K562 (cell line): ENCODE measurements around the gene RIT2. TPM values are rescaled to one million over a fixed set of nuclear protein-coding genes. Genes with fewer than 3 reads are reported as not detected.

ENCODE experiments used
- ATAC-seq: fragments of 200-7000 bp; cut with Tn5 transposase; 3 replicates; pipeline ENCODE4 v1.9.1; 2020; ENCODE audit warnings: moderate library complexity
- BruUV-seq: library from RNA; stranded (reverse); fragments of 400-500 nt; replicated peaks from 2 replicates; lab custom pipeline; 2021; lab: Mats Ljungman, UMichigan
- CTCF ChIA-PET: fragments of 300-600 bp; formaldehyde crosslinking; extraction: SDS; loops from one replicate; lab custom pipeline; 2021; ENCODE audit warnings: low intra/inter-chr PET ratio; lab: Yijun Ruan, JAX
- POLR2A ChIA-PET: fragments of 300-600, 350-650 bp; sonication (Branson Sonifier 250); formaldehyde crosslinking; extraction: SDS; loops from one replicate; lab custom pipeline; 2021; ENCODE audit warnings: antibody characterized with exemption, inconsistent platforms; lab: Yijun Ruan, JAX
- DNase-seq, 4 experiments: peaks; one replicate each; pipeline versions ENCODE4 v3.0.0 to v3.0.0-alpha.2; 2011 to 2018; ENCODE audit warnings: low spot score in 3 of 4, mixed read lengths in 3 of 4; ENCODE audit errors: extremely low read depth in 1 of 4
- FAIRE-seq: peaks from 2 replicates; lab custom pipeline; 2011; peaks lifted over from hg19 to GRCh38; lab: Jason Lieb, UNC
- H2AFZ ChIP-seq: 2 replicates; pipeline ENCODE4 v1.6.0; 2011; ENCODE audit warnings: low read depth, low read length, control low read depth, inconsistent platforms
- H3K27ac ChIP-seq: fragments of 200-600 bp; 3 replicates; pipeline ENCODE4 v1.8.0; 2011; ENCODE audit warnings: low read depth, mild to moderate bottlenecking, control low read depth, inconsistent platforms, low read length, moderate library complexity, mixed read lengths; ENCODE audit errors: extremely low read depth
- H3K27me3 ChIP-seq, 2 experiments: fragments of 300-600 bp in 1 of 2; 2 replicates in 1 of 2; 3 replicates in 1 of 2; pipeline versions ENCODE4 v1.6.0 to v1.8.0; 2011; ENCODE audit warnings: inconsistent platforms in 2 of 2, low read length in 2 of 2, mild to moderate bottlenecking in 1 of 2, mixed read lengths in 1 of 2, moderate library complexity in 1 of 2; ENCODE audit not compliant: control insufficient read depth in 2 of 2, insufficient read depth in 2 of 2
- H3K36me3 ChIP-seq: fragments of 300-600 bp; 3 replicates; pipeline ENCODE4 v1.8.0; 2011; ENCODE audit warnings: mild to moderate bottlenecking, low read length, inconsistent platforms; ENCODE audit not compliant: control insufficient read depth, insufficient read depth
- H3K4me1 ChIP-seq, 2 experiments: fragments of 200-600 bp in 1 of 2; replicated peaks in 1 of 2; 2 replicates in 1 of 2; 3 replicates in 1 of 2; pipeline versions ENCODE4 v1.5.1 to v1.8.0; 2011; ENCODE audit warnings: inconsistent platforms in 2 of 2, low read length in 2 of 2, mild to moderate bottlenecking in 1 of 2, mixed read lengths in 1 of 2, moderate library complexity in 1 of 2; ENCODE audit not compliant: control insufficient read depth in 2 of 2, insufficient read depth in 2 of 2
- H3K4me2 ChIP-seq: 2 replicates; pipeline ENCODE4 v1.6.1; 2011; ENCODE audit warnings: low read length, control low read depth, inconsistent platforms, mixed read lengths; ENCODE audit not compliant: insufficient read depth
- H3K4me3 ChIP-seq: fragments of 200-600 bp; sonication (generic), shearing (Covaris generic); 2 replicates; pipeline ENCODE4 v1.5.1; 2016; ENCODE audit warnings: control low read depth, inconsistent platforms
- H3K79me2 ChIP-seq: fragments of 200-600 bp; 3 replicates; pipeline ENCODE4 v1.8.0; 2011; ENCODE audit warnings: low read length, inconsistent platforms; ENCODE audit not compliant: control insufficient read depth, insufficient read depth
- H3K9ac ChIP-seq, 2 experiments: 2 replicates each; pipeline versions ENCODE4 v1.6.0 to v1.6.1; 2011; ENCODE audit warnings: low read depth in 2 of 2, low read length in 2 of 2, control low read depth in 1 of 2, inconsistent platforms in 1 of 2, mild to moderate bottlenecking in 1 of 2, mixed read lengths in 1 of 2; ENCODE audit not compliant: insufficient read depth in 1 of 2
- H3K9me1 ChIP-seq: one replicate; pipeline ENCODE4 v1.6.0; 2011; ENCODE audit warnings: inconsistent platforms, mild to moderate bottlenecking, low read length, moderate library complexity; ENCODE audit not compliant: control insufficient read depth, insufficient read depth
- H3K9me3 ChIP-seq: replicated peaks from 2 replicates; pipeline ENCODE4 v1.5.1; 2011; ENCODE audit warnings: low read depth, low read length, inconsistent platforms; ENCODE audit not compliant: control insufficient read depth, insufficient read depth
- H4K20me1 ChIP-seq: replicated peaks from 2 replicates; pipeline ENCODE4 v1.6.1; 2011; ENCODE audit warnings: low read length, inconsistent platforms, mixed read lengths; ENCODE audit not compliant: control insufficient read depth, insufficient read depth
- ELF1 ChIP-seq: fragments of 200-800 bp; sonication (Bioruptor generic); IDR thresholded peaks from 2 replicates; pipeline ENCODE4 v1.6.1; 2016; ENCODE audit warnings: missing genetic modification characterization, missing compliant biosample characterization
- GTF2A2 ChIP-seq: IDR thresholded peaks from 2 replicates; pipeline ENCODE4 v1.6.1; 2016; ENCODE audit warnings: mild to moderate bottlenecking, missing genetic modification characterization, missing compliant biosample characterization
- GTF2E2 ChIP-seq: fragments of 200-800 bp; sonication (Bioruptor generic); IDR thresholded peaks from 2 replicates; pipeline ENCODE4 v1.6.1; 2016; ENCODE audit warnings: missing genetic modification characterization, missing compliant biosample characterization
- HDAC3 ChIP-seq: fragments of 450-650 bp; IDR thresholded peaks from 2 replicates; pipeline ENCODE4 v1.6.1; 2018; ENCODE audit warnings: borderline replicate concordance, mild to moderate bottlenecking, moderate library complexity; ENCODE audit not compliant: partially characterized antibody
- JUNB ChIP-seq: fragments of 450-650 bp; formaldehyde crosslinking; conservative IDR thresholded peaks from 2 replicates; pipeline ENCODE4 v1.4.0; 2020; ENCODE audit warnings: mild to moderate bottlenecking
- KAT8 ChIP-seq: fragments of 450-650 bp; IDR thresholded peaks from 2 replicates; pipeline ENCODE4 v1.6.1; 2016; ENCODE audit warnings: low read depth, mild to moderate bottlenecking
- MCM2 ChIP-seq: fragments of 450-650 bp; IDR thresholded peaks from 2 replicates; pipeline ENCODE4 v1.6.1; 2017; ENCODE audit warnings: low read depth, mild to moderate bottlenecking
- PHB2 ChIP-seq: fragments of 450-650 bp; IDR thresholded peaks from 2 replicates; pipeline ENCODE4 v1.6.1; 2017; ENCODE audit warnings: low read depth
- PTTG1 ChIP-seq: fragments of 450-650 bp; IDR thresholded peaks from 2 replicates; pipeline ENCODE4 v1.6.1; 2016; ENCODE audit warnings: low read depth, mild to moderate bottlenecking, missing genetic modification characterization, missing compliant biosample characterization
- RBM39 ChIP-seq: fragments of 200-400 bp; formaldehyde crosslinking; optimal IDR thresholded peaks from 2 replicates; pipeline ENCODE3; 2018; ENCODE audit warnings: low read depth, low read length
- ZBTB7A ChIP-seq: IDR thresholded peaks from 2 replicates; pipeline ENCODE4 v1.6.1; 2011; ENCODE audit warnings: low read depth, mild to moderate bottlenecking, low read length, moderate library complexity, borderline replicate concordance; ENCODE audit not compliant: control insufficient read depth
- ZNF282 ChIP-seq: sonication (generic); formaldehyde crosslinking; IDR thresholded peaks from 2 replicates; pipeline ENCODE4 v1.8.1; 2023; ENCODE audit warnings: missing genetic modification reagents
- WGBS: fragments of 100-300 bp; shearing (Covaris generic); methylation state at CpG from one replicate; pipeline ENCODE4 v1.1.6; 2016; ENCODE audit warnings: low coverage, mixed read lengths; ENCODE audit not compliant: insufficient coverage; ENCODE audit errors: missing lambda C conversion rate; 5-methylcytosine and 5-hydroxymethylcytosine counted together
- in situ Hi-C: fragments of 300-500 bp; cut with MboI; formaldehyde crosslinking; loops from 4 replicates; pipeline ENCODE4 v1.15.0; 2018; ENCODE audit warnings: inconsistent platforms, mixed read lengths
- intact Hi-C: fragments of 100-400 bp; cut with micrococcal nuclease; formaldehyde crosslinking; loops from 2 replicates; pipeline ENCODE4 v1.14.2; 2022
- polyA plus RNA-seq, 8 experiments: library from polyadenylated mRNA; depleted of rRNA in 4 of 8; stranded (reverse) in 5 of 8; unstranded in 3 of 8; fragments of >200 nt; fragmentation: Nextera tagmentation in 2 of 8; fragmentation: Illumina TruSeq in 1 of 8; extraction: Ambion mirVana in 2 of 8; extraction: Trizol in 1 of 8; gene quantifications; 2 replicates each; pipeline versions ENCODE4 v1.2.1 to v1.2.3, GENCODE V29; 2011 to 2014; ENCODE audit warnings: inconsistent platforms in 1 of 8, missing spikeins in 1 of 8
- total RNA-seq, 7 experiments: library from RNA; depleted of rRNA in 6 of 7; stranded (reverse); fragments of >200 nt in 6 of 7; fragmentation: Illumina TruSeq in 2 of 7; extraction: Trizol in 2 of 7; gene quantifications; 2 replicates each; pipeline versions ENCODE4 v1.2.1 to v1.2.3, GENCODE V29; 2011 to 2021; ENCODE audit warnings: low replicate concordance in 1 of 7
- TF ChIP-seq, protein P1 (sequence below): sonication (generic); formaldehyde crosslinking; IDR thresholded peaks from 2 replicates; pipeline ENCODE4 v1.8.1; 2022; ENCODE audit warnings: missing genetic modification reagents
- TF ChIP-seq, protein P2 (sequence below): IDR thresholded peaks from 3 replicates; pipeline ENCODE4 v1.6.1; 2011; ENCODE audit warnings: borderline replicate concordance, mild to moderate bottlenecking; ENCODE audit not compliant: insufficient read length, insufficient read depth
- TF ChIP-seq, protein P3 (sequence below): fragments of 450-650 bp; IDR thresholded peaks from 2 replicates; pipeline ENCODE4 v1.6.1; 2017; ENCODE audit warnings: antibody characterized with exemption, mild to moderate bottlenecking
- TF ChIP-seq, protein P4 (sequence below): fragments of 450-650 bp; IDR thresholded peaks from 2 replicates; pipeline ENCODE4 v1.6.1; 2016; ENCODE audit warnings: borderline replicate concordance

RIT2 gene
- total and polyA plus RNA-seq, 9 of the 15 experiments (the other 6 are each of a cell fraction or from before 2014, with no cell fraction given) = not detected

DNA sequence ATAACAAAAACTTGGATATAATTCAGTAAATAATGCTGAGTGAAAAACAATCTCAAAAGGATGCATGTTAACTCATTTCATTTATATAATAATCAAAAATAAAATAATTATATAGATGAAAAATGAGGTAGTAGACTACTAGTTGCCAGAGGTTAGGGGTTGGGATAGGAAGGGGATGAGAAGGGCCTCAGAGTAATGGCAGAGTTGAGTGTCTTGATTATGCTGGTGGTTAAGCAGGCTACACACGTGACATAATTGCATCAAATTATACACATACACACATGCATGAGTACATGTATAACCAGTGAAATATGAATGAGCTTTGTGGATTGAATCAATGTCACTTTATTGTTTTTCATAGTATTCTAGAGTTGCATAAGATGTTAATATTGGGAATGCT lies 201.0 kb downstream of the RIT2 start:
- Histone ChIP-seq H4K20me1 (no peaks in the 10 kb centered on the region), H3K4me3 (no peak overlapping the region), H3K27me3 (no peaks in the 10 kb centered on the region), H3K9me3 (no peaks in the 10 kb centered on the region), H3K9me1 (no peaks in the 10 kb centered on the region), H3K27ac (no peak overlapping the region), H3K9ac (no peak overlapping the region), H3K36me3 (no peaks in the 10 kb centered on the region), H3K79me2 (no peaks in the 10 kb centered on the region), H3K4me2 (no peak overlapping the region), H2AFZ (no peak overlapping the region), H3K4me1 (no peaks in the 10 kb centered on the region)
- intact Hi-C loops = no loop called here
- ChIA-PET POLR2A (no interaction called here), CTCF (no interaction called here)
- WGBS = 0% methylated on average over 1 of the region's 1 CpG
- ATAC-seq (no peak), FAIRE-seq (no peak), DNase-seq (no peak)
- in situ Hi-C loops = no loop called here
- no TSS peak for BruUV-seq
- TF ChIP-seq, protein P1, sequence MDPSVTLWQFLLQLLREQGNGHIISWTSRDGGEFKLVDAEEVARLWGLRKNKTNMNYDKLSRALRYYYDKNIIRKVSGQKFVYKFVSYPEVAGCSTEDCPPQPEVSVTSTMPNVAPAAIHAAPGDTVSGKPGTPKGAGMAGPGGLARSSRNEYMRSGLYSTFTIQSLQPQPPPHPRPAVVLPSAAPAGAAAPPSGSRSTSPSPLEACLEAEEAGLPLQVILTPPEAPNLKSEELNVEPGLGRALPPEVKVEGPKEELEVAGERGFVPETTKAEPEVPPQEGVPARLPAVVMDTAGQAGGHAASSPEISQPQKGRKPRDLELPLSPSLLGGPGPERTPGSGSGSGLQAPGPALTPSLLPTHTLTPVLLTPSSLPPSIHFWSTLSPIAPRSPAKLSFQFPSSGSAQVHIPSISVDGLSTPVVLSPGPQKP (CRISPR knock-in tag) = no peak
- TF ChIP-seq KAT8 (no peak), ZNF282 (CRISPR knock-in tag) (no peak), MCM2 (no peak), GTF2A2 (no peak), HDAC3 (no peak), PHB2 (no peak), GTF2E2 (tag) (no peak), RBM39 (no peak), JUNB (CRISPR knock-in tag) (no peak), ZBTB7A (no peak), ELF1 (tag) (no peak), PTTG1 (no peak)
- TF ChIP-seq, protein P2, sequence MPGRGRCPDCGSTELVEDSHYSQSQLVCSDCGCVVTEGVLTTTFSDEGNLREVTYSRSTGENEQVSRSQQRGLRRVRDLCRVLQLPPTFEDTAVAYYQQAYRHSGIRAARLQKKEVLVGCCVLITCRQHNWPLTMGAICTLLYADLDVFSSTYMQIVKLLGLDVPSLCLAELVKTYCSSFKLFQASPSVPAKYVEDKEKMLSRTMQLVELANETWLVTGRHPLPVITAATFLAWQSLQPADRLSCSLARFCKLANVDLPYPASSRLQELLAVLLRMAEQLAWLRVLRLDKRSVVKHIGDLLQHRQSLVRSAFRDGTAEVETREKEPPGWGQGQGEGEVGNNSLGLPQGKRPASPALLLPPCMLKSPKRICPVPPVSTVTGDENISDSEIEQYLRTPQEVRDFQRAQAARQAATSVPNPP = no peak
- TF ChIP-seq, protein P3, sequence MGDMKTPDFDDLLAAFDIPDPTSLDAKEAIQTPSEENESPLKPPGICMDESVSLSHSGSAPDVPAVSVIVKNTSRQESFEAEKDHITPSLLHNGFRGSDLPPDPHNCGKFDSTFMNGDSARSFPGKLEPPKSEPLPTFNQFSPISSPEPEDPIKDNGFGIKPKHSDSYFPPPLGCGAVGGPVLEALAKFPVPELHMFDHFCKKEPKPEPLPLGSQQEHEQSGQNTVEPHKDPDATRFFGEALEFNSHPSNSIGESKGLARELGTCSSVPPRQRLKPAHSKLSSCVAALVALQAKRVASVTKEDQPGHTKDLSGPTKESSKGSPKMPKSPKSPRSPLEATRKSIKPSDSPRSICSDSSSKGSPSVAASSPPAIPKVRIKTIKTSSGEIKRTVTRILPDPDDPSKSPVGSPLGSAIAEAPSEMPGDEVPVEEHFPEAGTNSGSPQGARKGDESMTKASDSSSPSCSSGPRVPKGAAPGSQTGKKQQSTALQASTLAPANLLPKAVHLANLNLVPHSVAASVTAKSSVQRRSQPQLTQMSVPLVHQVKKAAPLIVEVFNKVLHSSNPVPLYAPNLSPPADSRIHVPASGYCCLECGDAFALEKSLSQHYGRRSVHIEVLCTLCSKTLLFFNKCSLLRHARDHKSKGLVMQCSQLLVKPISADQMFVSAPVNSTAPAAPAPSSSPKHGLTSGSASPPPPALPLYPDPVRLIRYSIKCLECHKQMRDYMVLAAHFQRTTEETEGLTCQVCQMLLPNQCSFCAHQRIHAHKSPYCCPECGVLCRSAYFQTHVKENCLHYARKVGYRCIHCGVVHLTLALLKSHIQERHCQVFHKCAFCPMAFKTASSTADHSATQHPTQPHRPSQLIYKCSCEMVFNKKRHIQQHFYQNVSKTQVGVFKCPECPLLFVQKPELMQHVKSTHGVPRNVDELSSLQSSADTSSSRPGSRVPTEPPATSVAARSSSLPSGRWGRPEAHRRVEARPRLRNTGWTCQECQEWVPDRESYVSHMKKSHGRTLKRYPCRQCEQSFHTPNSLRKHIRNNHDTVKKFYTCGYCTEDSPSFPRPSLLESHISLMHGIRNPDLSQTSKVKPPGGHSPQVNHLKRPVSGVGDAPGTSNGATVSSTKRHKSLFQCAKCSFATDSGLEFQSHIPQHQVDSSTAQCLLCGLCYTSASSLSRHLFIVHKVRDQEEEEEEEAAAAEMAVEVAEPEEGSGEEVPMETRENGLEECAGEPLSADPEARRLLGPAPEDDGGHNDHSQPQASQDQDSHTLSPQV = no peak
- TF ChIP-seq, protein P4, sequence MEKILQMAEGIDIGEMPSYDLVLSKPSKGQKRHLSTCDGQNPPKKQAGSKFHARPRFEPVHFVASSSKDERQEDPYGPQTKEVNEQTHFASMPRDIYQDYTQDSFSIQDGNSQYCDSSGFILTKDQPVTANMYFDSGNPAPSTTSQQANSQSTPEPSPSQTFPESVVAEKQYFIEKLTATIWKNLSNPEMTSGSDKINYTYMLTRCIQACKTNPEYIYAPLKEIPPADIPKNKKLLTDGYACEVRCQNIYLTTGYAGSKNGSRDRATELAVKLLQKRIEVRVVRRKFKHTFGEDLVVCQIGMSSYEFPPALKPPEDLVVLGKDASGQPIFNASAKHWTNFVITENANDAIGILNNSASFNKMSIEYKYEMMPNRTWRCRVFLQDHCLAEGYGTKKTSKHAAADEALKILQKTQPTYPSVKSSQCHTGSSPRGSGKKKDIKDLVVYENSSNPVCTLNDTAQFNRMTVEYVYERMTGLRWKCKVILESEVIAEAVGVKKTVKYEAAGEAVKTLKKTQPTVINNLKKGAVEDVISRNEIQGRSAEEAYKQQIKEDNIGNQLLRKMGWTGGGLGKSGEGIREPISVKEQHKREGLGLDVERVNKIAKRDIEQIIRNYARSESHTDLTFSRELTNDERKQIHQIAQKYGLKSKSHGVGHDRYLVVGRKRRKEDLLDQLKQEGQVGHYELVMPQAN = no peak
